ENCODE measurements around the gene AADACL4. TPM values are rescaled to one million over a fixed set of nuclear protein-coding genes. Genes with fewer than 3 reads are reported as not detected.

The AADACL4 gene
- total and polyA plus RNA-seq, 10 of the 15 experiments (the other 5 are each of a cell fraction or from before 2014, with no cell fraction given) = not detected

GRCh38 chr1:12640237-12640957 lies 3.5 kb upstream of the AADACL4 start:
- Histone ChIP-seq H3K27me3 (replicated peaks in 1 of 2; ENCODE audit: control insufficient read depth in 2 of 2, insufficient read depth in 2 of 2, low read length in 1 of 2) (no peaks in the 10 kb centered on the region), H3K4me1 (ENCODE audit: control insufficient read depth, insufficient read depth, low read length) (no peaks in the 10 kb centered on the region), H3K9ac (ENCODE audit: control insufficient read depth, insufficient read depth, low read length) (no peak overlapping the region), H3K9me3 (replicated peaks; ENCODE audit: control insufficient read depth, insufficient read depth, low read length) (peaks cover 8% of the 10 kb centered on the region; the same call in 2 of the 3 replicates), H3K27ac (ENCODE audit: control insufficient read depth, insufficient read depth) (no peak overlapping the region), H3K4me3 (no peak overlapping the region), H2AFZ (ENCODE audit: control insufficient read depth, low read depth, low read length) (no peak overlapping the region), H3K4me2 (ENCODE audit: control insufficient read depth, insufficient read depth) (no peak overlapping the region), H4K20me1 (ENCODE audit: control insufficient read depth, insufficient read depth) (no peaks in the 10 kb centered on the region), H3K36me3 (ENCODE audit: control insufficient read depth in 2 of 2, insufficient read depth in 2 of 2, low read length in 1 of 2) (no peaks in the 10 kb centered on the region), H3K79me2 (ENCODE audit: control insufficient read depth, insufficient read depth, low read length) (no peaks in the 10 kb centered on the region)
- WGBS (ENCODE audit: insufficient coverage, insufficient replicate concordance, low lambda C conversion rate, missing lambda C conversion rate) = 43% methylated on average over 7 of the region's 7 CpGs
- ChIA-PET CTCF (interaction anchor here (0.7 to 1.5 kb wide), 3 partner anchors 19 to 326 kb away, joined by 3 read pairs; no protein-coding TSS in a partner anchor), SMC1A (ENCODE audit: uncharacterized antibody, unreplicated experiment) (interaction anchor here (0.9 kb wide), 1 partner anchor 26 kb away, joined by 3 read pairs; no protein-coding TSS in a partner anchor), POLR2A (no interaction called here), RAD21 (ENCODE audit: unreplicated experiment) (no interaction called here)
- DNase-seq (ENCODE audit: low read depth, low spot score) (no peak), ATAC-seq (no peak), FAIRE-seq (no peak)
- BruUV-seq (replicated peaks) = no TSS peak
- intact Hi-C loops (cut with micrococcal nuclease; ENCODE audit: unreplicated experiment) (no loop called here), in situ Hi-C loops (cut with MboI) (no loop called here)
- TF ChIP-seq CBX5 (IDR thresholded peaks at IDR 0.05; ENCODE audit: low read depth) (peak; percentile 41; the same call in 1 of the 2 replicates), KLF5 (IDR thresholded peaks at IDR 0.05; ENCODE audit: partially characterized antibody) (peak; percentile 55), E2F8 (IDR thresholded peaks at IDR 0.05; ENCODE audit: low read depth, partially characterized antibody) (no peak), ATF3 (IDR thresholded peaks at IDR 0.05; ENCODE audit: borderline replicate concordance, extremely low read depth, low read depth, low read length) (no peak)

Measured in GM12878 (cell line).